Measurements from ENCODE around the gene TMEM203. TPM values are rescaled to one million over a fixed set of nuclear protein-coding genes. Genes with fewer than 3 reads are reported as not detected.

Gene TMEM203
- total and polyA plus RNA-seq, 4 donors: 19.9 to 27.5 (median 21.5) TPM

DNA sequence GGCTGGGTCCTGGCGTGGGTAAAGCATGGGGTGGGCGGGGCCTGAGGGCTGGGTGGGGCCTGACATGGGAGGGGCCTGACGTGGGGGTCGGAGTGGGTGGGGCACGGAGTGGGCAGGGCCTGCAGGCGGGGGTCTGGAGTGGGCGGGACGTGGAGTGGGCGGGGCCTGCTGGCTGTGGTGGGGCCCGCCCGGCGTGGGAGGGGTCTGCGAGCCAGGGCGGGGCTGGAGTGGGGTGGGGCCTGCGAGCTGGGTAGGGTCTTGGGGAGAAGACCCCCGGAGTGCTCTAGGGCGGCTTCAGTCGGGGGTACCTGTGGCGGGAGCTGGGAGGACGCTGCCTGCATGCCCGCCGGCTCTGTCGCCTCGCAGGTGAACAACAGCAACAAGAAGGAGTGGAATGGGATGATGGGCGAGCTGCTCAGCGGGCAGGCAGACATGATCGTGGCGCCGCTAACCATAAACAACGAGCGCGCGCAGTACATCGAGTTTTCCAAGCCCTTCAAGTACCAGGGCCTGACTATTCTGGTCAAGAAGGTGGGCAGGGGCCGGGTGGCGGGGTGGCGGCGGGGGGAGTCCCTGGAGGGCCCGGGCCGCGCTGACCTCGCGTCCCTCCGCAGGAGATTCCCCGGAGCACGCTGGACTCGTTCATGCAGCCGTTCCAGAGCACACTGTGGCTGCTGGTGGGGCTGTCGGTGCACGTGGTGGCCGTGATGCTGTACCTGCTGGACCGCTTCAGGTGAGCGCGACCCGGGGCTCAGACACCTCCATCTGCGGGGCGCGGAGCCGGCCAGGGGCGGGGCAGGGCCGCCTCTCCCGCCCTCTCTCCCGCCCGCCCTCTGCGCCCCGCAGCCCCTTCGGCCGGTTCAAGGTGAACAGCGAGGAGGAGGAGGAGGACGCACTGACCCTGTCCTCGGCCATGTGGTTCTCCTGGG, 43.6 kb downstream of the TMEM203 start:
- peaks cover 0 to 9% (median 3%) of the 10 kb centered on the region in 4 donors for H3K4me1 ChIP-seq (ENCODE audit: control insufficient read depth in 4 of 4, insufficient read depth in 4 of 4, low read length in 3 of 4)
- no peak for DNase-seq (ENCODE audit: low spot score)
- 9% methylated on average over 70 of the region's 71 CpGs for WGBS
- H3K4me3 ChIP-seq (ENCODE audit: low read depth in 1 of 3, low read length in 3 of 3): no peak overlapping the region
- no peak overlapping the region for H3K27ac ChIP-seq (ENCODE audit: low read depth in 1 of 2, low read length in 2 of 2)
- peaks cover 9 to 15% (median 14%) of the 10 kb centered on the region in 4 donors for H3K27me3 ChIP-seq (ENCODE audit: control insufficient read depth in 4 of 4, insufficient read depth in 4 of 4, low read length in 3 of 4)
- H3K9ac ChIP-seq (ENCODE audit: low read depth in 1 of 2, low read length in 2 of 2): no peak overlapping the region
- no peaks in the 10 kb centered on the region for H3K9me3 ChIP-seq (ENCODE audit: control insufficient read depth in 4 of 4, low read length in 3 of 4)
- no peak for TF ChIP-seq TAF1 (conservative IDR thresholded peaks at IDR 0.05)
- TF ChIP-seq RXRA (IDR thresholded peaks at IDR 0.05): no peak
- no peaks in the 10 kb centered on the region for H3K36me3 ChIP-seq (ENCODE audit: control insufficient read depth in 4 of 4, insufficient read depth in 3 of 4, low read depth in 1 of 4, low read length in 3 of 4)

- DNase-seq (ENCODE audit: low spot score): no peak
- Histone ChIP-seq H3K27me3 (ENCODE audit: control insufficient read depth in 4 of 4, insufficient read depth in 4 of 4, low read length in 3 of 4) (peaks cover 7 to 14% (median 12%) of the 10 kb centered on the region in 4 donors), H3K9ac (ENCODE audit: low read depth in 1 of 2, low read length in 2 of 2) (no peak overlapping the region), H3K9me3 (ENCODE audit: control insufficient read depth in 4 of 4, low read length in 3 of 4) (no peaks in the 10 kb centered on the region), H3K36me3 (ENCODE audit: control insufficient read depth in 4 of 4, insufficient read depth in 3 of 4, low read depth in 1 of 4, low read length in 3 of 4) (no peaks in the 10 kb centered on the region), H3K4me3 (ENCODE audit: low read depth in 1 of 3, low read length in 3 of 3) (no peak overlapping the region), H3K4me1 (ENCODE audit: control insufficient read depth in 4 of 4, insufficient read depth in 4 of 4, low read length in 3 of 4) (peaks cover 0 to 9% (median 3%) of the 10 kb centered on the region in 4 donors), H3K27ac (ENCODE audit: low read depth in 1 of 2, low read length in 2 of 2) (no peak overlapping the region)
- 32% methylated on average over 56 of the region's 56 CpGs for WGBS
- TF ChIP-seq YY1 (IDR thresholded peaks at IDR 0.05) (no peak), JUND (IDR thresholded peaks at IDR 0.05) (no peak), FOXA2 (IDR thresholded peaks at IDR 0.05) (no peak), NR2F2 (IDR thresholded peaks at IDR 0.05) (no peak), GABPA (IDR thresholded peaks at IDR 0.05 in 1 of 2, conservative IDR thresholded peaks at IDR 0.05 in 1 of 2) (no peak), HNF4G (IDR thresholded peaks at IDR 0.05) (no peak), HNF4A (conservative IDR thresholded peaks at IDR 0.05) (no peak)
- TF ChIP-seq, protein P1, sequence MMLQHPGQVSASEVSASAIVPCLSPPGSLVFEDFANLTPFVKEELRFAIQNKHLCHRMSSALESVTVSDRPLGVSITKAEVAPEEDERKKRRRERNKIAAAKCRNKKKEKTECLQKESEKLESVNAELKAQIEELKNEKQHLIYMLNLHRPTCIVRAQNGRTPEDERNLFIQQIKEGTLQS (IDR thresholded peaks at IDR 0.05): no peak
- TF ChIP-seq, protein P2, sequence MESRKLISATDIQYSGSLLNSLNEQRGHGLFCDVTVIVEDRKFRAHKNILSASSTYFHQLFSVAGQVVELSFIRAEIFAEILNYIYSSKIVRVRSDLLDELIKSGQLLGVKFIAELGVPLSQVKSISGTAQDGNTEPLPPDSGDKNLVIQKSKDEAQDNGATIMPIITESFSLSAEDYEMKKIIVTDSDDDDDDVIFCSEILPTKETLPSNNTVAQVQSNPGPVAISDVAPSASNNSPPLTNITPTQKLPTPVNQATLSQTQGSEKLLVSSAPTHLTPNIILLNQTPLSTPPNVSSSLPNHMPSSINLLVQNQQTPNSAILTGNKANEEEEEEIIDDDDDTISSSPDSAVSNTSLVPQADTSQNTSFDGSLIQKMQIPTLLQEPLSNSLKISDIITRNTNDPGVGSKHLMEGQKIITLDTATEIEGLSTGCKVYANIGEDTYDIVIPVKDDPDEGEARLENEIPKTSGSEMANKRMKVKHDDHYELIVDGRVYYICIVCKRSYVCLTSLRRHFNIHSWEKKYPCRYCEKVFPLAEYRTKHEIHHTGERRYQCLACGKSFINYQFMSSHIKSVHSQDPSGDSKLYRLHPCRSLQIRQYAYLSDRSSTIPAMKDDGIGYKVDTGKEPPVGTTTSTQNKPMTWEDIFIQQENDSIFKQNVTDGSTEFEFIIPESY (IDR thresholded peaks at IDR 0.05): no peak
Measured at GRCh38 chr9:137160716-137161557, 44.5 kb downstream of the TMEM203 start.

- H3K4me1 ChIP-seq (ENCODE audit: control insufficient read depth in 4 of 4, insufficient read depth in 4 of 4, low read length in 3 of 4): peaks cover 0 to 9% (median 3%) of the 10 kb centered on the region in 4 donors
- H3K27ac ChIP-seq (ENCODE audit: low read depth in 1 of 2, low read length in 2 of 2): no peak overlapping the region
- no peaks in the 10 kb centered on the region for H3K36me3 ChIP-seq (ENCODE audit: control insufficient read depth in 4 of 4, insufficient read depth in 3 of 4, low read depth in 1 of 4, low read length in 3 of 4)
- no peak overlapping the region for H3K9ac ChIP-seq (ENCODE audit: low read depth in 1 of 2, low read length in 2 of 2)
- H3K9me3 ChIP-seq (ENCODE audit: control insufficient read depth in 4 of 4, low read length in 3 of 4): no peaks in the 10 kb centered on the region
- DNase-seq (ENCODE audit: low spot score): no peak
- no peak overlapping the region for H3K4me3 ChIP-seq (ENCODE audit: low read depth in 1 of 3, low read length in 3 of 3)
- peaks cover 7 to 14% (median 12%) of the 10 kb centered on the region in 4 donors for H3K27me3 ChIP-seq (ENCODE audit: control insufficient read depth in 4 of 4, insufficient read depth in 4 of 4, low read length in 3 of 4)
- WGBS: 65% methylated on average over 17 of the region's 17 CpGs
- no peak for TF ChIP-seq SP1 (IDR thresholded peaks at IDR 0.05)
- TF ChIP-seq, protein P3, sequence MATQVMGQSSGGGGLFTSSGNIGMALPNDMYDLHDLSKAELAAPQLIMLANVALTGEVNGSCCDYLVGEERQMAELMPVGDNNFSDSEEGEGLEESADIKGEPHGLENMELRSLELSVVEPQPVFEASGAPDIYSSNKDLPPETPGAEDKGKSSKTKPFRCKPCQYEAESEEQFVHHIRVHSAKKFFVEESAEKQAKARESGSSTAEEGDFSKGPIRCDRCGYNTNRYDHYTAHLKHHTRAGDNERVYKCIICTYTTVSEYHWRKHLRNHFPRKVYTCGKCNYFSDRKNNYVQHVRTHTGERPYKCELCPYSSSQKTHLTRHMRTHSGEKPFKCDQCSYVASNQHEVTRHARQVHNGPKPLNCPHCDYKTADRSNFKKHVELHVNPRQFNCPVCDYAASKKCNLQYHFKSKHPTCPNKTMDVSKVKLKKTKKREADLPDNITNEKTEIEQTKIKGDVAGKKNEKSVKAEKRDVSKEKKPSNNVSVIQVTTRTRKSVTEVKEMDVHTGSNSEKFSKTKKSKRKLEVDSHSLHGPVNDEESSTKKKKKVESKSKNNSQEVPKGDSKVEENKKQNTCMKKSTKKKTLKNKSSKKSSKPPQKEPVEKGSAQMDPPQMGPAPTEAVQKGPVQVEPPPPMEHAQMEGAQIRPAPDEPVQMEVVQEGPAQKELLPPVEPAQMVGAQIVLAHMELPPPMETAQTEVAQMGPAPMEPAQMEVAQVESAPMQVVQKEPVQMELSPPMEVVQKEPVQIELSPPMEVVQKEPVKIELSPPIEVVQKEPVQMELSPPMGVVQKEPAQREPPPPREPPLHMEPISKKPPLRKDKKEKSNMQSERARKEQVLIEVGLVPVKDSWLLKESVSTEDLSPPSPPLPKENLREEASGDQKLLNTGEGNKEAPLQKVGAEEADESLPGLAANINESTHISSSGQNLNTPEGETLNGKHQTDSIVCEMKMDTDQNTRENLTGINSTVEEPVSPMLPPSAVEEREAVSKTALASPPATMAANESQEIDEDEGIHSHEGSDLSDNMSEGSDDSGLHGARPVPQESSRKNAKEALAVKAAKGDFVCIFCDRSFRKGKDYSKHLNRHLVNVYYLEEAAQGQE (IDR thresholded peaks at IDR 0.05): no peak
- TF ChIP-seq CTCF (IDR thresholded peaks at IDR 0.05; ENCODE audit: low read depth, low read length, missing input control): no peak
- no peak for TF ChIP-seq HNF4G (IDR thresholded peaks at IDR 0.05)
- TF ChIP-seq FOXA1 (IDR thresholded peaks at IDR 0.05): no peak
- TF ChIP-seq HNF4A (conservative IDR thresholded peaks at IDR 0.05): no peak
- TF ChIP-seq, protein P2 (IDR thresholded peaks at IDR 0.05): no peak
Measured at GRCh38 chr9:137160054-137160425, 45.4 kb downstream of the TMEM203 start.
